HepG2 (cell line): Measurements from ENCODE around the gene TBC1D24. TPM values are rescaled to one million over a fixed set of nuclear protein-coding genes. Genes with fewer than 3 reads are reported as not detected.
A peak's percentile ranks its signal among the peaks of the same experiment; 100 is the strongest.

ENCODE experiments used
- ATF6 ChIP-seq: sonication (generic); formaldehyde crosslinking; conservative IDR thresholded peaks from 2 replicates; pipeline ENCODE4 v1.4.0; 2020; ENCODE audit warnings: missing genetic modification reagents
- DBP ChIP-seq: sonication (generic); formaldehyde crosslinking; IDR thresholded peaks from 2 replicates; pipeline ENCODE4 v1.4.0; 2020; ENCODE audit warnings: missing genetic modification reagents; ENCODE audit errors: not compliant biosample characterization
- HMG20B ChIP-seq: conservative IDR thresholded peaks from 2 replicates; pipeline ENCODE4 v1.6.1; 2016; ENCODE audit warnings: missing genetic modification reagents, missing compliant biosample characterization
- HNF4A ChIP-seq: sonication (generic); formaldehyde crosslinking; IDR thresholded peaks from 2 replicates; pipeline ENCODE4 v1.4.0; 2020; ENCODE audit warnings: missing genetic modification reagents
- MED1 ChIP-seq: sonication (generic); formaldehyde crosslinking; IDR thresholded peaks from 2 replicates; pipeline ENCODE4 v1.4.0; 2020; ENCODE audit warnings: missing genetic modification reagents
- NPAS2 ChIP-seq: sonication (generic); formaldehyde crosslinking; IDR thresholded peaks from 2 replicates; pipeline ENCODE4 v1.8.0; 2022; ENCODE audit warnings: mild to moderate bottlenecking, missing genetic modification reagents, borderline replicate concordance
- PAXIP1 ChIP-seq: sonication (generic); formaldehyde crosslinking; conservative IDR thresholded peaks from 2 replicates; pipeline ENCODE4 v1.4.0; 2020; ENCODE audit warnings: mild to moderate bottlenecking, missing genetic modification reagents, moderate library complexity
- PHF5A ChIP-seq: IDR thresholded peaks from one replicate; pipeline ENCODE4 v1.6.1; 2018; ENCODE audit warnings: low read depth, missing genetic modification reagents; ENCODE audit not compliant: unreplicated experiment
- SP1 ChIP-seq, 2 experiments: fragments of 450-650 bp in 1 of 2; sonication (generic) in 1 of 2; formaldehyde crosslinking in 1 of 2; IDR thresholded peaks; 2 replicates each; pipeline versions ENCODE4 v1.4.0 to v1.6.1; 2016 to 2020; ENCODE audit warnings: missing genetic modification reagents in 1 of 2
- THAP11 ChIP-seq: IDR thresholded peaks from 2 replicates; pipeline ENCODE4 v1.6.1; 2016; ENCODE audit warnings: missing biosample characterization, missing genetic modification reagents
- TOPORS ChIP-seq: sonication (generic); formaldehyde crosslinking; IDR thresholded peaks from 2 replicates; pipeline ENCODE4 v1.8.0; 2023; ENCODE audit warnings: mild to moderate bottlenecking, missing genetic modification reagents
- UBTF ChIP-seq: sonication (generic); formaldehyde crosslinking; IDR thresholded peaks from 2 replicates; pipeline ENCODE4 v1.4.0; 2020; ENCODE audit warnings: mild to moderate bottlenecking, missing genetic modification reagents
- YEATS4 ChIP-seq: sonication (generic); formaldehyde crosslinking; IDR thresholded peaks from 2 replicates; pipeline ENCODE4 v1.4.0; 2020; ENCODE audit warnings: missing genetic modification reagents, borderline replicate concordance
- ZBTB26 ChIP-seq: IDR thresholded peaks from 2 replicates; pipeline ENCODE4 v1.6.1; 2016; ENCODE audit warnings: missing compliant biosample characterization, missing genetic modification reagents, borderline replicate concordance
- ZMAT3 ChIP-seq: sonication (generic); formaldehyde crosslinking; conservative IDR thresholded peaks from 2 replicates; pipeline ENCODE4 v1.7.0; 2021; ENCODE audit warnings: missing genetic modification reagents
- ZNF468 ChIP-seq: sonication (generic); formaldehyde crosslinking; IDR thresholded peaks from 2 replicates; pipeline ENCODE4 v1.8.0; 2022; ENCODE audit warnings: mild to moderate bottlenecking, moderate library complexity, missing genetic modification reagents
- ZSCAN9 ChIP-seq: IDR thresholded peaks from 2 replicates; pipeline ENCODE4 v1.6.1; 2016; ENCODE audit warnings: borderline replicate concordance
- polyA plus RNA-seq, 8 experiments: library from polyadenylated mRNA; depleted of rRNA in 3 of 8; stranded (reverse) in 7 of 8; unstranded in 1 of 8; fragments of >200 nt; fragmentation: Illumina TruSeq in 4 of 8; extraction: Trizol in 4 of 8; gene quantifications; 2 replicates each; pipeline versions ENCODE4 v1.2.1 to v1.2.3, GENCODE V29; 2011 to 2016; ENCODE audit warnings: low read depth in 4 of 8, missing spikeins in 1 of 8, mixed read lengths in 1 of 8; ENCODE audit not compliant: insufficient read depth in 1 of 8
- total RNA-seq, 5 experiments: library from RNA; depleted of rRNA; stranded (reverse); fragments of >200 nt; fragmentation: Illumina TruSeq; extraction: Trizol; gene quantifications; 2 replicates each; pipeline ENCODE4 v1.2.3, GENCODE V29; 2016; ENCODE audit warnings: low read depth in 1 of 5

The TBC1D24 gene
- total and polyA plus RNA-seq, 2 of the 13 experiments (the other 11 are each of a cell fraction or from before 2014, with no cell fraction given), result 7.7 to 13.7 TPM

GRCh38 chr16:2484898-2485508, 10.1 kb downstream of the TBC1D24 start (continued):
- 0 out of 2 replicates have a peak, but pooled peaks have one; percentile 45 for TF ChIP-seq ATF6 (CRISPR knock-in tag)
- peak; percentile 92 for TF ChIP-seq PAXIP1 (CRISPR knock-in tag)
- no peak for TF ChIP-seq ZSCAN9 (CRISPR knock-in tag)
- 0 out of 2 replicates have a peak, but pooled peaks have one; percentile 60 for TF ChIP-seq ZMAT3 (CRISPR knock-in tag)
- TF ChIP-seq SP1 (IDR thresholded peaks at IDR 0.05), result no peak
- TF ChIP-seq SP1 (CRISPR knock-in tag; IDR thresholded peaks at IDR 0.05), result peak; percentile 31; the same call in 1 of the 2 replicates
- no peak for TF ChIP-seq NPAS2
- TF ChIP-seq MED1 (CRISPR knock-in tag), result peak; percentile 78
- TF ChIP-seq DBP, result no peak
- no peak; the same call in 1 of the 2 replicates for TF ChIP-seq ZBTB26 (CRISPR knock-in tag)
- TF ChIP-seq HNF4A (CRISPR knock-in tag), result peak; percentile 88
- peak; percentile 44 for TF ChIP-seq PHF5A (CRISPR knock-in tag)
- TF ChIP-seq THAP11, result peak; percentile 76
- 0 out of 2 replicates have a peak, but pooled peaks have one; percentile 33 for TF ChIP-seq TOPORS
- TF ChIP-seq HMG20B, result peak; percentile 77
- peak; percentile 48; the same call in 1 of the 2 replicates for TF ChIP-seq YEATS4 (CRISPR knock-in tag)
- TF ChIP-seq ZNF468, result no peak
- peak; percentile 62; the same call in 1 of the 2 replicates for TF ChIP-seq UBTF (CRISPR knock-in tag)
